HG02623 (cell line): Measurements from ENCODE around the gene RANBP3.
"Not testable (repeated sequence)": the region's sequence is repeated elsewhere in the genome, so short reads cannot be mapped to it uniquely, and the experiment has no call there.

Experiments
- ATAC-seq: cut with Tn5 transposase; IDR thresholded peaks from one replicate; pipeline ENCODE4 v1.9.1; 2021; ENCODE audit warnings: moderate library complexity; ENCODE audit not compliant: unreplicated experiment

RANBP3 gene

GRCh38 chr19:5977785-5978605 is at the start of gene RANBP3:
Gene RANBP3, minus strand, starts transcription at chr19:5978140. Its CDS starts 58 bp downstream, at chr19:5978082.
- peak; percentile 88 for ATAC-seq

GRCh38 chr19:6026390-6027227 is 48.7 kb upstream of the RANBP3 start:
- ATAC-seq, result no peak

- not testable (repeated sequence) for ATAC-seq
Measured at GRCh38 chr19:6024756-6025155, 46.8 kb upstream of the RANBP3 start.

GRCh38 chr19:6023936-6024335 is 46.0 kb upstream of the RANBP3 start:
- no peak for ATAC-seq

GRCh38 chr19:6023085-6023682 is 45.2 kb upstream of the RANBP3 start:
- no peak for ATAC-seq

GRCh38 chr19:6022570-6023064 is 44.7 kb upstream of the RANBP3 start:
- ATAC-seq, result no peak

- no peak for ATAC-seq
Measured at GRCh38 chr19:6021878-6022569, 44.1 kb upstream of the RANBP3 start.

- no peak for ATAC-seq
Measured at GRCh38 chr19:6020972-6021805, 43.2 kb upstream of the RANBP3 start.

GRCh38 chr19:6020166-6020882 is 42.4 kb upstream of the RANBP3 start:
- no peak for ATAC-seq

GRCh38 chr19:6018786-6019185 is 40.8 kb upstream of the RANBP3 start:
- no peak for ATAC-seq

- ATAC-seq, result no peak
Measured at GRCh38 chr19:6017576-6017975, 39.6 kb upstream of the RANBP3 start.

- ATAC-seq, result no peak
Measured at GRCh38 chr19:6015841-6016545, 38.1 kb upstream of the RANBP3 start.

GRCh38 chr19:6014551-6015135 is 36.7 kb upstream of the RANBP3 start:
- ATAC-seq, result no peak

- no peak for ATAC-seq
Measured at GRCh38 chr19:6012426-6013170, 34.7 kb upstream of the RANBP3 start.

GRCh38 chr19:6011794-6012193 is 33.9 kb upstream of the RANBP3 start:
- ATAC-seq, result no peak

- no peak for ATAC-seq
Measured at GRCh38 chr19:6011206-6011605, 33.3 kb upstream of the RANBP3 start.

GRCh38 chr19:6010107-6010506 is 32.2 kb upstream of the RANBP3 start:
- ATAC-seq, result no peak

GRCh38 chr19:6007866-6008265 is 29.9 kb upstream of the RANBP3 start:
- ATAC-seq, result no peak
